SHP77 (cell line): ENCODE results near the gene OR52N5.

Experiments used
- DNase-seq, 2 experiments: peaks; one replicate each; lab custom pipeline; 2025; lab: John Stamatoyannopoulos, UW

OR52N5 gene

DNA sequence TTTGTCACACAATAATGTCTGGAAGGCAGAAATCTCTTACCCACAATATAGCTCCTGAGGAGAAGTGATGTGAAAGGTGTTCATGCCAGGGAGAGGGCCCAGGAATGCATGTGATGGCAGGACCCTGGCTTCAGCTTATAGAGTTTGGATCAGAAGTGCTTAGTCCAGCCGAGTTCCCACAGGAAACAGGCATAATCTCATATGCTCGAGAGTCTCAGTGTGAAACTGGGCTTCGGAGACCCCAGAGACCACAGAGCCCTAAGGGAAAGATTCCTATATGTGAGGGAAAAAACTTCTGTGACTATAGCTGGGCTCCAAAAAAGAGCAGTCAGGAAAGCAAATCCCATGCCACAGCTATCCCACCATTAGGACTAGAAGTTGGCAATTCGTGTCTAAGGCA is at the start of gene OR52N5:
Gene OR52N5, minus strand, starts transcription at position 101 of the 400 bp plus-strand sequence. CDS start 4,721 bp downstream, outside the sequence.
- DNase-seq, result no peak

DNA sequence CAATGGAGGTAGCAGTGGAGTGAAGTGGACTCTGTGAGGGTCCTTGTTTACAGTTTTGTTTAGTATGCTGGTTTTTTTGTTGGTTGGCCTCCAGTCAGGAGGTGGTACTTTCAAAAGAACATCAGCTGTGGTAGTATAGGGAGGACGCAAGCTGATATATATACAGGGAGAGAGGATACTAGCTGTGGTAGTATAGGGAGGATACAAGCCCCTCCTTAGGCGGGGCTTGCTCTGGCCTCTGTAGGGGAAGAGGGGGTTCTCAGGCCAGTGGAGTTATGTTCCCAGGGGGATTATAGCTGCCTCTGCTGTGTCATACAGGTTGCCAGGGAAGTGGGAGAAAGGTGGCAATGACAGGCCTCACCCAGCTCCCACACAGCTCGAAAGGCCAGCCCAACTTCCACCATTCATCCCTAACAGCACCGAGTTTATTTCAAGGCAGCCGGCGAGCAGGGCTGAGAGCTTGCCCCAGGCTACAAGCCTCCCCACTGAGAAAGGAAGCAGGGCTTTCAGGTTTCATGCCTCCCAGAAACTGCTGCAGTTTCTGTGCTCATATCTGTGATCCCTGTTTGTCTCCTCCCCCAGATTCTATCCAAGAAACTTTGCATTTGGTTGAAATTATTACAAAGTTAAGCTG is 48.2 kb upstream of the OR52N5 start:
- DNase-seq, result no peak

GRCh38 chr11:5818245-5818886 is 35.2 kb upstream of the OR52N5 start:
- no peak for DNase-seq

- DNase-seq, result no peak
Measured at GRCh38 chr11:5815534-5815933, 32.4 kb upstream of the OR52N5 start.

GRCh38 chr11:5809905-5810795 is 27.0 kb upstream of the OR52N5 start:
- DNase-seq, result no peak

DNA sequence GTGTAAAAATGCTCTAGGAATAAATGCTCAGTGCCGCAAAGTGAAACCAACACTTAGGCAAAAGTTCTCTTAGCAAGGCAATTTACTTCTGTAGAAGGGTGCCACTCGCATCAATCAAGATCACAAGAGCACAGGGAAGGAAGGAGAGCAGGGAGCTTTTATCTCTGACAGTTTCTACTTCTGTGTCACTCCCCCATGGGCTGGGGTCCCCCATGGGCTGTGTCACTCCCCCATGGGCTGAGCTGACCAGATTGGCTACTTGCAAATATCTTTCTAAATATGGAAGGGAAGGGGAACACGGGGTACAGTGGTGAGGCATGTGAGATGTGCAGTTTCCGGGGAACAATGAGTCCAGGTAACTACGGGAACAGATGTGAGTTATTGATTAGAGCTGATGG is 26.0 kb upstream of the OR52N5 start:
- DNase-seq, result no peak

DNA sequence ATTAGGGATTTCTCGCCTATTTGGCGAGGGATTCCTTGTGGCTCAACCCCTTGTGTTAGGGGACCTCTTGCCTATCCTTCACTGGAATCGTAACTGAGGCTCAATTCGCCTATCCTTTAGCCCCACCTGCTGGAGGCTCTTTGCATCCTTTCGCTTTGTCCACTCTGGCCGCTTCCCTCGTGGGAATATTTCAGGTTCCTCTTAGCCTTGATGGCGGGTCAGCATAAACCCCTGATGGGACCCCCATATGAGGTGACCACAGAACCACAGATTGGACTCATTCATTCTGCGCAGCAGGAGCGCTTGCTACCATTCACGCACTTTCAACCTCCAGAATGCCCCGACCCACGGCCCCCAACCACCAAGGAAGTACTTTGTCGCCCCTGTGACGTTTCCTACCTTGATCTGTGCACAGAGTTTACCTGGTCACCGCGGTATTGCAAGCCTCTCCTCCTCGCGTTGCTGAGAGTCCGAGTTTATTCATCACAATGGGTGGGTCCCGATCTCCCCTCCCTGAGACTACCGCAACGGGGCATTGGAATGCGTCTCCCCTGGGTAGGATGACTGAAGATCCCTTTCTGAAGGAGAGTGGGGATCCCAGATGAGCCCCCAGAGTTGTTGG is 25.5 kb upstream of the OR52N5 start, which contains the start of gene OR52N2:
Gene OR52N2, plus strand, starts transcription at position 425 of the 622 bp plus-strand sequence. CDS start 11,412 bp downstream, outside the sequence.
- DNase-seq, result peak; percentile 7 to 52

DNA sequence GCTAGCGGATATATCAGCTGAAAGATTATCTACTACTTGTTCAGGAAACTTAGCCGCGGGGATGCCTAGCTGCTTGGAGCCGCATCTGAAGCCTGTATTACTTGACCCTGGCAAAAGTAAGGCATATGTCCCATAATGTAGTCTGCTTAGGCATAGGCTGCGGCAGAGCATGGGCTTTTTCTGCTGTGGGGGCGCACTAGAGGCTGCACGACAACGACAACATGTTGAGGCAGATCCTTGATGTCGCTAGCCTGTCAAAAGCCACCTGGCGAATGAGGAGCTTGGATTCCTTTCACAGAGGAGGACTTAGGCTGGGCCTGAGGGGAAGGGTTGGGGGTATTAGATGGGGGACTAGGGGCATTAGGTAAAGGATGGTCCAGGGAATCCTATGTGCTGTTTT is 24.4 kb upstream of the OR52N5 start:
- no peak for DNase-seq

- DNase-seq, result no peak
Measured at GRCh38 chr11:5803982-5804381, 20.8 kb upstream of the OR52N5 start.

- DNase-seq, result no peak
Measured at GRCh38 chr11:5796541-5796940, 13.4 kb upstream of the OR52N5 start.

DNA sequence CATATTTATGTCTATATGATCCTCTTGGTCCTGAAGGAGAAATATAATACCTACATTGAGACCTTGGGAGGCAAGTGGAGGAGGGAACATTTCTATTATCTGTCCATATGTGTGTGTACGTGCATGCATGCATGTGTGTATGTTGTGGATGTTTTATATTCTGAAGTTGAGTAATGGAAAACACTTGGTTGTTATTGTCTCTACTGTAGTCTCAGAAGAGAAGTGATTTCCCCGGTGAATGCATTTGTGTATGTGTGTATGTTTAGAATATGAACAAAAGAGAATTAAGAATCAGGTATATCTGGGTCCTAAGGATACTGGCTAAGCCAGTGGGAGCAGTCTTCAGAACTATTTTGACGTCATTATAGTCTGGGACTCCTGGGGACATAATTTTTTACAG is 8.0 kb upstream of the OR52N5 start, which contains the start of gene OR52N1:
Gene OR52N1, minus strand, starts transcription at position 101 of the 400 bp plus-strand sequence. CDS start 2,449 bp downstream, outside the sequence.
- no peak for DNase-seq

- DNase-seq, result no peak
Measured at GRCh38 chr11:5767056-5767455, 16.1 kb downstream of the OR52N5 start.

GRCh38 chr11:5753943-5754342 is 29.2 kb downstream of the OR52N5 start, which contains the start of gene OR52N4:
TSS of gene OR52N4 (plus strand) at chr11:5754243. CDS start at chr11:5754741, 498 bp downstream.
- no peak for DNase-seq

GRCh38 chr11:5749836-5750235 is 33.3 kb downstream of the OR52N5 start:
- no peak for DNase-seq

- DNase-seq, result no peak
Measured at GRCh38 chr11:5746614-5747013, 36.5 kb downstream of the OR52N5 start.

DNA sequence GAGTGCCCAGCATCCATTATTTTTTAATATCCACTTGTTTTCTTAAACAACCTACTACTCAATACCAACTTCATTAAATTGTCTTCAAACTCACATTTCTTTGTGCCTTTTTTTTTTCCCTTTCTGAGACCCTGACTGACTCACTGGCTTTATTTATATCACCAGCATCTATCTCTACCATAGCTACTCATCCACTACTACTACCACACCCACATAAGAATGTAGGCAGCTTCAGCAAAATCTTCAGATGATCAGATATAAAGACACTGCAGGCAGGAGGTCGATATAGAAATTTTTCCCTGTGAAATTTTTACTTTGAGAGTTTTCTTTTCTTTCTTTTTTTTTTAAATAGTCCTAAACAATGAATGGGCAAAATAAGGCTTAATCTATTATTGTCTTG is 44.7 kb downstream of the OR52N5 start:
- DNase-seq, result no peak

DNA sequence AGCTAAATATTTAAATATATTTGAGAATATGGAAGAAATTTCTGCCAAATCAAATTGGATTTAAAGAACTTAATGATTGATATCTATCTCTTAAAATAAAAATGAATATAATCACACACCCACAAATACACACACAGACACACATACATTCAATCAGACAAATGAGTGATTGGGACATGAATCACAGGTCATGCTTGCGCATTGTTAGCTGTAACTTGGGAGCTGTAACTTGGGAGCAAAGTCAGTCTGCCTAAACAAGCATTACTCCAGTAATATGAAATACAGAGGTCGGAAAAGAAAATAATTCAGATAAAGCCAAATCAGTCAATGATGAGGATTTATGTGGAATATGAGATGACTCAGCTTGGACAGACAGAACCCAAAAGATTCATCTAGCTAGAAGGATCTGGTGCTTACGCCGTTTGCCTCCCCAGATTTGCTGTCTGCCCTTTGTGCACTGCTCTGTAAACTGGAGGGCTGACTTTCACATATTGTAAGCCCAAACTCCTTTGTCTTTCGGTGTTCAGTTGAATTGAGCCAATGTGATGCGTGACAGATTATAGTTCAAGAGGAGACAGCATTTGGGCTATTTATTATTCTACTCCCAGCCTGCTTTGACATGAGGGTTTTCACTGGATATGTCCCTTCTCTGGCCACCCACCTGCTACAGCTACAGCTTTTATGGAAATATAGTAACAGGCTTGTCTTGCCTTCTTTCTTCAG is 45.3 kb downstream of the OR52N5 start:
- no peak for DNase-seq

DNA sequence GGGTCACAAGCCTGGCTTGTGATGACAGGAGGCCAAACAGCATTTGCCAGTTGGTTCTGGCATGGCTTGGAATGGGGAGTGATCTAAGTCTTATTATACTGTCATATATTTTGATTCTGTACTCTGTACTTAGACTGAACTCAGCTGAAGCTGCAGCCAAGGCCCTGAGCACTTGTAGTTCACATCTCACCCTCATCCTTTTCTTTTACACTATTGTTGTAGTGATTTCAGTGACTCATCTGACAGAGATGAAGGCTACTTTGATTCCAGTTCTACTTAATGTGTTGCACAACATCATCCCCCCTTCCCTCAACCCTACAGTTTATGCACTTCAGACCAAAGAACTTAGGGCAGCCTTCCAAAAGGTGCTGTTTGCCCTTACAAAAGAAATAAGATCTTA is 46.1 kb downstream of the OR52N5 start:
- no peak for DNase-seq

DNA sequence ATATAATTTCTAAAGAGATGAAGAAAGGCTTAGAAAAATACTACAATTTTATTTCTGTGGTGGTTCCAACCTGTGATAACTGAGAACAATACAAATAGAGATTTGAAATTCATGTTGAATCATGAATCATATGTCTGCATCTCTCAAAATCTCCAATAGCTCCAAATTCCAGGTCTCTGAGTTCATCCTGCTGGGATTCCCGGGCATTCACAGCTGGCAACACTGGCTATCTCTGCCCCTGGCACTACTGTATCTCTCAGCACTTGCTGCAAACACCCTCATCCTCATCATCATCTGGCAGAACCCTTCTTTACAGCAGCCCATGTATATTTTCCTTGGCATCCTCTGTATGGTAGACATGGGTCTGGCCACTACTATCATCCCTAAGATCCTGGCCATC is 46.8 kb downstream of the OR52N5 start, which contains the start of gene OR56B1:
Gene OR56B1, plus strand, starts transcription at position 53 of the 400 bp plus-strand sequence. Its CDS starts 69 bp downstream, at position 122.
- no peak for DNase-seq

GRCh38 chr11:5727691-5728090 is 55.5 kb downstream of the OR52N5 start:
- no peak for DNase-seq

DNA sequence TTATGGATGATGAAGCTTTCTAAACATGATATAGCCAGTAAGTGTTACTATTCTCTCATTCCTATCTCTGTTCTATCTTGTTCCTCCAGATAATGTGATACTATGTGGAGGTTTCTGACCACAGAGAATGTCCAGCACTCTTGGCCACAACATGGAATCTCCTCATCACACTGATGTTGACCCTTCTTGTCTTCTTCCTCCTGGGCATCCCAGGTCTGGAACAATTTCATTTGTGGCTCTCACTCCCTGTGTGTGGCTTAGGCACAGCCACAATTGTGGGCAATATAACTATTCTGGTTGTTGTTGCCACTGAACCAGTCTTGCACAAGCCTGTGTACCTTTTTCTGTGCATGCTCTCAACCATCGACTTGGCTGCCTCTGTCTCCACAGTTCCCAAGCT is 56.8 kb downstream of the OR52N5 start:
- no peak for DNase-seq
